Subcutaneous abdominal adipose tissue (tissue), 5 donors: ENCODE data around the gene SLC2A10.
"Not testable (repeated sequence)": the region's sequence is repeated elsewhere in the genome, so short reads cannot be mapped to it uniquely, and the experiment has no call there.

ENCODE experiments used
- H3K27ac ChIP-seq: one replicate; pipeline ENCODE4 v1.7.0; 2013; ENCODE audit warnings: low read depth, mild to moderate bottlenecking, inconsistent platforms, low read length, moderate library complexity
- H3K27me3 ChIP-seq, 5 donors: one replicate each; pipeline ENCODE4 v1.7.0; 2013; ENCODE audit warnings: low read length in 5 of 5, inconsistent platforms in 1 of 5; ENCODE audit not compliant: control insufficient read depth in 5 of 5, insufficient read depth in 4 of 5
- H3K36me3 ChIP-seq, 5 donors: one replicate each; pipeline ENCODE4 v1.7.0; 2013; ENCODE audit warnings: low read length in 5 of 5; ENCODE audit not compliant: control insufficient read depth in 5 of 5, insufficient read depth in 5 of 5
- H3K4me1 ChIP-seq, 5 donors: one replicate each; pipeline ENCODE4 v1.7.0; 2013; ENCODE audit warnings: low read length in 5 of 5, mild to moderate bottlenecking in 3 of 5, moderate library complexity in 1 of 5; ENCODE audit not compliant: control insufficient read depth in 5 of 5, insufficient read depth in 5 of 5
- H3K4me3 ChIP-seq, 5 donors: one replicate each; pipeline ENCODE4 v1.7.0; 2013; ENCODE audit warnings: low read length in 5 of 5, low read depth in 1 of 5
- H3K9ac ChIP-seq, 5 donors: one replicate each; pipeline ENCODE4 v1.7.0; 2013; ENCODE audit warnings: low read length in 5 of 5, mild to moderate bottlenecking in 4 of 5, moderate library complexity in 3 of 5
- H3K9me3 ChIP-seq, 5 donors: one replicate each; pipeline ENCODE4 v1.7.0; 2013; ENCODE audit warnings: low read length in 5 of 5; ENCODE audit not compliant: control insufficient read depth in 5 of 5
- donor health status: healthy.
- donor health status: healthy.
- donor health status: healthy.
- donor health status: healthy.
- donor health status: healthy.

SLC2A10 gene

DNA sequence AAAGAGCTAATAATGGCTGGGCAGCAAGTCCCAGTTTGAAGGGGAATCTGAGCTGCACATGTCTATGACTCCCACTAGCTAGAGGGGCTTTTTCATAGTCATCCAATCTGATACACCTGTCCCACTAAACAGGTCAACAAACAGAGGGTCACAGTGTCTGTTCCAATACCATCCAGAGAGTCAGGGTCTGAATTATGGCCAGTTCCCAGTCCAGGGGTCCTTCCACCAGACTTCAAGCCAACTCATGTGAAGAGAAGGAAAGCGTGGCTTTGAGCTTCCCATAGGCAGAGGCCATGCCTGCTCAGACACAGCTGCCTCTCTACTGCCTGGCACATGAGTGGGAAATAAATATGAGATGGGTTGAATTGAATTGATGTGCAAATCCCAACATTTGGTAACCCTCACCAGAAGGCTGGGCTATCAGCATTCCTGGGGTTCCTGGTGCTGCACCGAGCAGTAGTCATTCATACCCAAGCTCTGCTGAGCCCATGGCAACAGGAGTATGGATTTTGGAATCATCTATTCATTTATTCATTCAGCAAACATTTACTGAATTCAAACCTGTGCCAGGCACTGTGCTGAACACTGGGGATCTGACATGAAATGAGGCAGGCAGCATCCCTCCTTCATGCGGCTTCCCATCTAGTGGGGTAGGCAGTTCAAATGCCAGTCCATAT, 37.4 kb upstream of the SLC2A10 start:
- Histone ChIP-seq H3K36me3 (no peaks in the 10 kb centered on the region), H3K27me3 (no peaks in the 10 kb centered on the region), H3K4me3 (no peak overlapping the region), H3K9ac (no peak overlapping the region), H3K27ac (no peak overlapping the region), H3K4me1 (no peaks in the 10 kb centered on the region), H3K9me3 (peaks cover 0 to 24% (median 15%) of the 10 kb centered on the region in 5 donors)

DNA sequence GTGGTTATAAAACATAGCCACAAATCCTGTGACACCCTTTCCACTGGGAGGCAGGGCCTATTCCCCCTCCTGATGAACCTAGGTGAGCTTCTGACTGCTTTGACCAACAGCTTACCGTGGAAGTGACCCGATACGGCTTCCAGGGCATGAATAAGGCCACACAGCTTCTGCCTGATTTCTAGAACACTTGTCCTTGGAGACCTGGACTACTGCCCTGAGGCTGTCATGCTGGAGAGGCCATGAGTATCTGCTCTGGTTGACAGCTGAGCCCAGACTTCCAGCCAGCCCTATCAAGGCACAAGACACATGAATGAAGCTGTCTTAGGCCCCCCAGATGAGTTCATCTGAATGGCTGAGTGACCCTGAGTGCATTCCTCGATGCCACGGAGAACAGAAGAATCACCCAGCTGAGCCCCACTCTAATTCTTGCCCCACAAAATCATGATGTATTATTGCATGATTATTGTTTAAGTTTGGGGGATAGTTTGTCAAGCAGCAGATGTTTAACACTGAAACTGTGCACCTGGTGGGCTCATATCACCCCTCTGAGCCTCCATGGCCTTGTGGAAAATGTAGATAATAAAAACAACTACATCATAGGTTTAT, 36.8 kb upstream of the SLC2A10 start:
- H3K4me3 ChIP-seq: no peak overlapping the region
- H3K4me1 ChIP-seq: no peaks in the 10 kb centered on the region
- H3K9me3 ChIP-seq: peaks cover 0 to 24% (median 15%) of the 10 kb centered on the region in 5 donors
- no peak overlapping the region for H3K27ac ChIP-seq
- H3K36me3 ChIP-seq: no peaks in the 10 kb centered on the region
- no peaks in the 10 kb centered on the region for H3K27me3 ChIP-seq
- no peak overlapping the region for H3K9ac ChIP-seq

DNA sequence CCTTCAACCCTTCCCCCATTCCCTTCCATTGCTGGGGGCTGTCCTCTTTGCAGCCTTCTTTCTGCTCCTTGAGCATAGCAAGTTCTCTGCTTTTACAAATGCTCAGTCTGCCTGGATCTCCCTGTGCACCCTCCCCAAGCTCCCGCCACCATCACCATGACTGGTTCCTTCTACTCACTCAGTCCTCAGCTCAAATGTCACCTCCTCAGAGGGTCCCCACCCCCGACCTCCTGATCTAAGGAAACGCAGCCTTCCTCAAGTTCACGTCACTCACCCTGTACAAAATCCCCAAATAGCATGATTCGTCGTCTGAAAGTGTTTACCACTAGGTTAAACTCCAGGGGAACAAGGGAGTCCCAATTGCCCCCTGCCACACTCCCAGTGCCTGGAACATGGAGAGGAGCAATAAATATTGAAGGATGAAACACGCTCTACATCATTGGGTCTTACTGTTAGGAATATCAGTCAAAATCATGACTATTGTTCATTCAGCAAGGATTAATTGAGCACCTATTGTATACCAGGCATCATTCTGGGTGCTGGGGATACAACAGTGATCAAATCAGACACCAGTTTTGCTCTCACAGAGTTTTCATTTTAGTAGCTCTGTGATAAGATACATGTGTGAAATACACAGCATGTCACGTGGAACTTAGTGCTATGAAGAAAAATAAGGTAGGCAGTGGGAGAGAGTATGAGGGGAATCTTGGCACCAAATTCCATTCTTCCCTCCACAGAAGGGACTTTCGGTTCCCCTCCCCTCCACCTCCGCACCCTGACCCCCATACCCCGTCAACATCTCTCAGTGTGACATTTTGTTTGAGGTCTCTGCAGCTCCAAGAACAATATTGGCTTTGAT, 35.8 kb upstream of the SLC2A10 start:
- H3K27ac ChIP-seq: no peak overlapping the region
- H3K9ac ChIP-seq: no peak overlapping the region
- H3K4me1 ChIP-seq: no peaks in the 10 kb centered on the region
- H3K36me3 ChIP-seq: no peaks in the 10 kb centered on the region
- no peaks in the 10 kb centered on the region for H3K27me3 ChIP-seq
- no peak overlapping the region for H3K4me3 ChIP-seq
- peaks cover 0 to 24% (median 15%) of the 10 kb centered on the region in 5 donors for H3K9me3 ChIP-seq

DNA sequence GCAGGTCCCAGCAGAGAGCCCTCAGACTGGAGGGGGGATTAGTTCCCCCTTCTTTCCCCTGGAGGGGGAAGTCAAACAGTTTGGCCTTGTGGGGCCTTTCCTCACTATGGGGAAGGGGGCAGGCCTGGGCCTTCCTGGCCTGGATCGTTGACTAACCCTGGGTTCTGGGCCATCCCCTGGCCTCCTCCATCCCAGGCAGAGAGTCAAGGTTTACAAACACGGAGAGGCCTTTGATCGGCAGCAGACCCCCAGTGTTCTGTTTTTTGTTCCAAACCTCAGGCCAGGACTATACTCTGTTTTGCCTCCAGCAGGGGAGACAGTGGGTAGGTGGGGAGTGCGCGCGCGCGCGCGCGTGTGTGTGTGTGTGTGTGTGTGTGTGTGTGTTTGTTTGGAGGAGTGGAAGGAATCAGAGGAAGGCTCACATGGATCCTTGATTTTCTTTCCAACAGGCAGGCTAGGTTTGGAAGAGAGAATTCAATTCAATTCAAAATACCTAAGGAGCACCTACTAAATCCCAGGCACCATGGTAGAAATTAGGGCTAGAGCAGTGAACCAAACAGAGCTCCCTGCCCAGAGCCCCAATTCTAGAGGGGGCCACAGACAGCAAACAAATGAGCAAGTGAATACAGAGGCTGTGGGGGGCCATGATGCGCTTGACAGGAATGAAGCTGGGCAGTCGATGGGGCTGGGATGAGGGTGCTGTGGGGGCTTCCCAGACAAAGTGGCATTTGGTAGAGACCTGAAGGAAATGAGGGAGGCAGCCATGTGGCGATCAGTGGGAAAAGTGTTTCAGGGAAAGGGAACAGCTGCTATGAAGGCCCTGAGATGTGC, 35.0 kb upstream of the SLC2A10 start:
- H3K27me3 ChIP-seq: no peaks in the 10 kb centered on the region
- no peaks in the 10 kb centered on the region for H3K4me1 ChIP-seq
- no peaks in the 10 kb centered on the region for H3K36me3 ChIP-seq
- no peak overlapping the region for H3K27ac ChIP-seq
- no peak overlapping the region for H3K9ac ChIP-seq
- peaks cover 0 to 24% (median 15%) of the 10 kb centered on the region in 5 donors for H3K9me3 ChIP-seq
- H3K4me3 ChIP-seq: no peak overlapping the region

DNA sequence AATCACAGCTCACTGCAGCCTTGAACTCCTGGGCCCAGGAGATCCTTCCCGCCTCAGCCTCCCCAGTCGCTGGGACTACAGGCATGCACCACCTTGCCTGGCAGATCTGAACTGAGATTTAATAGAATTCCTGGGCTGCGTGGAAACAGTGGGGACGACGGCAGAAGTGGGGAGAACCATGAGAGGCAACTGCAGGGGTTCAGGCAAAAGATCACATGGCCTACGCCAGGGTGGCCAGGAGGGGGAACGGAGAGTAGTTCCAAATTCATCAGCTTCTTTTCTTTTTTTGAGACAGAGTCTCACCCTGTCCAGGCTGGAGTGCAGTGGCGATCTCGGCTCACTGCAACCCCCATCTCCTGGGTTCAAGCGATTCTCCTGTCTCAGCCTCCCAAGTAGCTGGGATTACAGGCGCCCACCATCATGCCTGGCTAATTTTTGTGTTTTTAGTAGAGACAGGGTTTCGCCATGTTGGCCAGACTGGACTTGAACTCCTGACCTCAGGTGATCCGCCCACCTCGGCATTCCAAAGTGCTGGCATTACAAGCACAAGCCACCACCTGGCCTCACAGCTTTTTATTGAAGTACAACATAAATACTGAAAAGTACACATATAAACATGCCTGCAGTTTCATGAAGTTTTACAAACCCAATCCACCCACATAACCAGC, 32.7 kb upstream of the SLC2A10 start:
- not testable (repeated sequence) for H3K4me3 ChIP-seq, H3K27me3 ChIP-seq, H3K27ac ChIP-seq, H3K9ac ChIP-seq, H3K9me3 ChIP-seq, H3K4me1 ChIP-seq, H3K36me3 ChIP-seq

DNA sequence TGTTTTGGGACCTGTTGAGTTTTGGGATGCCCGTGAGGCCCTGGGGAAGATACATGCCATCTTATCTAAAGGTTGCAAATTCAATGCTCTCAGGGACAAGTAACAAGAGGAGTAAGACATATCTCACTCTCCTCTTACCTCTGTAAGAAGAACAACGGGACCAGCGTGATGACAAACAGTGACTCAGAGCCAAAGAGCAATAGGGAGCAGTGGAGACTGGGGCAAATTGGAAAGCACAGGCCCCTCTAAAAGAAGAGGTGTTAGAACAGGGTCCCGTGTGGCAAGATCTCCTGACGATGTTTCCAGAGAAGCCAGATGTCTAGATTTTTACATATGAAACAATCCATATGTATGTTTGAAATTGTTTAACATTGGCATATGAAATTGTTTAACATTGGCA, 31.8 kb upstream of the SLC2A10 start:
- no peaks in the 10 kb centered on the region for H3K27me3 ChIP-seq
- H3K9me3 ChIP-seq: peaks cover 0 to 3% (median 2%) of the 10 kb centered on the region in 5 donors
- H3K4me1 ChIP-seq: peaks cover 0 to 6% (median 4%) of the 10 kb centered on the region in 5 donors
- H3K27ac ChIP-seq: no peak overlapping the region
- H3K4me3 ChIP-seq: no peak overlapping the region
- H3K9ac ChIP-seq: no peak overlapping the region
- peaks cover 0 to 8% (median 0%) of the 10 kb centered on the region in 5 donors for H3K36me3 ChIP-seq

DNA sequence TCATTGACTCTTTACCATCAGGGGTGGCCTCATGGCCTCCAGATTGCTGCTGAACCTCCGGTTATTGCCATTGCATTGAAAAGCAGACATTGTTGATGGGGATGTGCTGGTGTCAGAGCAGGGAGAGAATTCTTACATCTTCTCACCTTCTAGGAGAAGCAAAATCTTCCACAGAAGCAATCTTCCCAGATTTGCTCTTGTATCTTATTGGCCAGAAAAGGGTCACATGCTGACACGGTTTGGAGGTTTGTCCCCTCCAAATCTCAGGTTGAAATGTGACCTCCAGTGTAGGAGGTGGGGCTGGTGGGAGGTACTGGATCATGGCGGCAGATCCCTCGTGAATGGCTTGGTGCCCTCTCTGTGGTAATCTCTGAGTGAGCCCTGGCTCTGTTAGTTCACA, 30.9 kb upstream of the SLC2A10 start:
- no peak overlapping the region for H3K4me3 ChIP-seq
- no peaks in the 10 kb centered on the region for H3K27me3 ChIP-seq
- no peak overlapping the region for H3K9ac ChIP-seq
- no peaks in the 10 kb centered on the region for H3K9me3 ChIP-seq
- H3K4me1 ChIP-seq: peaks cover 1 to 15% (median 13%) of the 10 kb centered on the region in 5 donors
- peaks cover 0 to 8% (median 0%) of the 10 kb centered on the region in 5 donors for H3K36me3 ChIP-seq
- H3K27ac ChIP-seq: no peak overlapping the region

DNA sequence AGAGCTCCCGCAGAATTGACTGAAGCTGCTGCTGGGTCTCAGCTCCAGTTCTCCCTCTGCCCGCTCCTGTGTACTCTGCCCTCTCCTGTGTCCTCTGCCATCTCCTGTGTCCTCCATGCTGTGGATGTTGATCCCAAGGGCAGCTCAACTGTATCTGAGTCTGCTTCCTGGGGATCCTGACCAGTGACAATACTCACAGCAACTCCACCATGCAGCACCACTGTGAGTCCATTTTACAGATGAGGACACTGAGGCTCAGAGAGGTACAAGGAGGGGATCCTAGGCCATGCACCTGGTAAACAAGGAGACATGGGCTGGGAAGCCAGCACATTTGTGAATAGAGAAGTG, 28.8 kb upstream of the SLC2A10 start:
- Histone ChIP-seq H3K36me3 (peaks cover 0 to 8% (median 2%) of the 10 kb centered on the region in 5 donors), H3K27ac (no peak overlapping the region), H3K27me3 (no peaks in the 10 kb centered on the region)

DNA sequence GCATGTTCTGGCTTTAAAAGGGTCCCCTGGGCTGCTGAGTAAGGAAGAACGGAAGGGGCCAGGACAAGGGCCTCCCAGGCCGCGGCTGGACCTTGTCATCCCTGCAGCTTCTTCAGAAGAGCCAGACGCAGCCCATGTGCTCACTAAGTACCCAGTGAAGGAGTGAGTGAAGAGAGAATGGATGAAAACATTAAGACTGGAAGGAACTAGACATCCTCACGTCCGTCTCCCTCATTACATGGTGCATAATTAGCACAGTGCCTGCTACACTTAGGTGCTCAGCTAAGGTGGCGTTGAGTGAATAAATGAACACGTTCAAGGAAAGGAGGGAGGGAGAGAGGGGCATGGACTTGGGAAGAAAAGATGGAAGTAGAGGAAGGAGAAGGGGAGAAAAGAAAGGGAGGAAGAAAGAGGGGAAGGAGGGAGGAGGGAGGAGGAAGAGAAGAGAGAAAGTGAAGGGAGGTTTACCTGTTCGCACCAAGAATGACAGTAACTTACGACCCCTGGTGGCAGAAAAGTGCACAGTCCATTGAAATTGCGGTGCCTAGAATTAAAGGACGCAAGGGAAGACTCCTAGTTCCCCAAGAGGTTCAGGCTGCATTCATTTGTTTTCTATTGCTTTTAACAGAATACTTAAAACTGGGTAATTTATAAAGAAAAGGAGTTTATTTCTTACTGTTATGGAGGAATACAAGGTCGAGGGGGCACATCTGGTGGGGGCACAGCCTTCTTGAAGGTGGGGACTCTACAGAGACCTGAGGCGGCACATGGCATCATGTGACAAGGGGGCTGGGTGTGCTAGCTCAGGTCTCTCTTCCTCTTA, 28.2 kb upstream of the SLC2A10 start:
- Histone ChIP-seq H3K27ac (no peak overlapping the region), H3K36me3 (peaks cover under 1 to 9% (median 5%) of the 10 kb centered on the region in 5 donors), H3K4me1 (peaks cover 4 to 26% (median 23%) of the 10 kb centered on the region in 5 donors), H3K9me3 (no peaks in the 10 kb centered on the region), H3K4me3 (no peak overlapping the region), H3K27me3 (no peaks in the 10 kb centered on the region), H3K9ac (no peak overlapping the region)

More for the DNA sequence above, 28.8 kb upstream of the SLC2A10 start:
- Histone ChIP-seq H3K9ac (no peak overlapping the region), H3K4me1 (peaks cover 4 to 26% (median 23%) of the 10 kb centered on the region in 5 donors), H3K4me3 (no peak overlapping the region), H3K9me3 (no peaks in the 10 kb centered on the region)
